NCI-H2227 (cell line): Measurements from ENCODE around the gene SNCB.

Source experiments
- DNase-seq: peaks from one replicate; lab custom pipeline; 2025; ENCODE audit not compliant: unreplicated experiment; lab: John Stamatoyannopoulos, UW

Gene SNCB

DNA sequence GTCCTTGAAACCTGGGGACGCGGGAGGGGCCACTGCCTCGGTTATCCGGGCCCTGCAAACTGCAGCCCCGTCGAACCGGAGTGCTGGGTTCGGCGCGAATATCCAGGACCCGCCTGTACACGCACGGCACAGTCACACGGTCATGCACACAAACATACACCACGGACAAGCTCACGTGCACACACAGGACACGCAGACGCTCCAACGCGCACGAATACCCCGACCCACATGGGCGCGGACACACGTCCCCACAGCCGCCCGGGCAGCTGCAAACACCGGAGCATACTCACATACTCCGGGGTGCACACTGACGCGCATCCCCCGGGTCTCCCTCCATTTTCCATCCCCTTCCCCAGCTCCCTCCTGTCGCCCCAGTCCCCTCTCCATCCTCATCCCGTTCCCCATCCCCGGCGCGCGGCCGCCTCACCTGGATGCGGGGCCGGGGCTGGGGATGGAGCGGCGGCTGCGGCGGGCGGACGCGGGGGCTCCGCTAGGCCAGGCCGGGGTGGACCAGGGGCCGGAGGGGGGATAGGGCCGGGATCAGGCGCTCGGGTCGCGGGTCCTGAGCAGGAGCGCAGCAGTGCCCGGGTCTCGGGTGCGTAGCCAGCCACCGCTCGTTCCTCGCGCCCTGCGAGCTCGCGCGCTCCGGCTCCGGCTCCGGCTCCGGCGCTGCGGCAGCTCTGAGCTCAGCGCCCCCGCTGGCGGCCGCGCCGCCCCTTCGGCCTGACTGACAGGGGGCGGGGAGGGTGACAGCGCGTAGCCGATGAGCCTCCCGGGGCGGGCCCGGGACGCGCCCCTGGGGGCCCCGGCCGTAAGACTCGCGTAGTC is at the start of gene SNCB, which contains the start of gene EIF4E1B:
TSS of gene SNCB (minus strand) at position 682 of the 828 bp plus-strand sequence. CDS start 880 bp downstream, outside the sequence.
TSS of gene EIF4E1B (plus strand) at position 823 of the 828 bp plus-strand sequence. CDS start 12,113 bp downstream, outside the sequence.
- peak; percentile 63 for DNase-seq

DNA sequence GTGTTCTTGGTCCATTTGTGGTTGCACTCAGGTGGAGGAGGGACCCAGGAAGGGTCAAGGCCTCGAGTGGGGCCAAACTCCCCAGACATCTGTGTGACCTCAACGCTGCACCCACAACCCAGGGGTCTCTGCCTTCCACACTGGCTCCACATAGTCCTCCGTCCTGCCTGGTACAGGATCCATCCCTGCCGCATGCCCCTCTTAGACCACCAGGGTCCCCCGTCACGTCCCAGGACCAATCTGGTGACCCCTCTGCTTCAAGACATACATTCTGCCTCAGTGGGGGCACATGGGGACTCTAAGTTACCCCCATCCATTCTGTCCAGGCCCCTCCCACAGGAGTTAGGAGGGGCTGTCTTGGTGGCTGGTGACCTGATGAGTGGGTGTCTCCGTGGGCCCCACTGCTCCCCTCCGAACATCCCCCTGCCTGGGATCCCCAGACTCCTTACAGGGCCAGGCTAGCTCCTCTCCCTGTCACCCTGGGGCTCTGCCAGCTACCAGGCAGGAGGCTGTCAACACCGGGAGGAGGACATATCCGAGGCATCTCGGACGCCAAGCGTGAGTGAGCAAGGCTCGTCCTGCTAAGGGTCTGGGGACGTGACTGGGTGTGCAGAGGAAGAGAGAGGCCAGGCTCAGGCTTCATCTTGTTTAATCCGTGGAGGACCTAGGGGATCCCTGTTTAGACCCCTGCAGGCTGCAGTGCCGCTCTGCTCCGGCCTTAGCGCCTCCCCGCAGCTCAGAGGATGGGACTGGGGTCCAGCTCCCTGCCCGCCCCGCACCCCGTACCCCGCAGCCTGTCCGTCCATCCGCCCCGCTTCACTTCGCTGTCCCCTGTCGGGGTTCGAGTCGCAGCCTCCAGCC is 49.3 kb upstream of the SNCB start:
- DNase-seq: no peak

DNA sequence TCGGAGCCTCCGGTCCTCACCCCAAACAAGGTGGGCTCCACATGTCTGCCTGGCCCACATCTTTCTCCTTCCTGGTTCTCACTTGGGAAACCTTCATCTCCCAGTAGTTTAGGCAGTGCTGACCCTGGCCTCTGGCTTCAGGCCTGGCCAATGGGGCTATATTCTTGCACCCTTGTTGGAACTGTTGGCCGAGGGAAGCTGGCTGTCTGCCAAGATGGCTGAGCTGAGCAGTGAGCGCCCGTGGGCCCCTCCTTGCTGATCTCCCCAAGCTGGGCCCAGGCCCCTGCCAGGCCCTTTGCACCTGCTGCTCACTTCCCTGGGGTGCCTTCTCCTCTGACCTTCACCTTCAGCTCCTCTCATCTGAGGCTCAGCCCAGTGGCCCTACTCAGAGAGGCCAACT is 48.2 kb upstream of the SNCB start:
- no peak for DNase-seq

DNA sequence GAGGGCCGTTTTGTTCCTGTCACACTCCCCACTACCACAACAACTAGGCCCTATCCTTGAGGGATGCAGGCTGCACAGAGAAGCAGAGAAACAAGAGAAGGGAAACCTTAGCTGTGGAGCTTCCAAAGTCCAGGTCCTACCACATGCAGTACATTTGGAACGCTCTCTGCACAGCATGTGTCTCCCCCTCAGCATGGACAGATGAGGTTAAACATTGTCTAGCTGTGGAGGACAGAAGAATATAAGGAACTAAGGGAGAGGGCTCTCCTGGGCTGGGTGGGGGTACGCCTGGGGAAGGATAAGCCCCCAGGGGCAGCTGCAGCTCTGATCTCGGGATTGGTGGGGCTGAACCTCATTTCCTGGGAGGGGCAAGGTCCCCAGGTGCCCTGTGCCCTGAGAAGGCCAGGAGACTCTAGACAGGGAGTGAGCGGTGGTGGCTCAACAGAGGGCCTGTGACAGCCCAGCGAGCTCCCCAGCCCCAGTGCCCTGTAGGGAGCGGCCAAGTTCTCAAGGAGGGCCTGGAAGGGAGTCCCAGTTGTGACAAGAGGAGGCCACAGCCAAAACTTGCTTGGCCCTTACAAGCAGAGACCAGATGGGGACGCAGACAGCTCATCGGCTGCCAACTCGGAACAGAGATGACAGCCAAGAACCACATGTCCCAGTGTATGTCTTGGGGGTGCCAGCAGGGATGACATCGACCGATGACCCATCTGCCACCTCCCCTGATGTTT is 47.0 kb upstream of the SNCB start:
- no peak for DNase-seq

DNA sequence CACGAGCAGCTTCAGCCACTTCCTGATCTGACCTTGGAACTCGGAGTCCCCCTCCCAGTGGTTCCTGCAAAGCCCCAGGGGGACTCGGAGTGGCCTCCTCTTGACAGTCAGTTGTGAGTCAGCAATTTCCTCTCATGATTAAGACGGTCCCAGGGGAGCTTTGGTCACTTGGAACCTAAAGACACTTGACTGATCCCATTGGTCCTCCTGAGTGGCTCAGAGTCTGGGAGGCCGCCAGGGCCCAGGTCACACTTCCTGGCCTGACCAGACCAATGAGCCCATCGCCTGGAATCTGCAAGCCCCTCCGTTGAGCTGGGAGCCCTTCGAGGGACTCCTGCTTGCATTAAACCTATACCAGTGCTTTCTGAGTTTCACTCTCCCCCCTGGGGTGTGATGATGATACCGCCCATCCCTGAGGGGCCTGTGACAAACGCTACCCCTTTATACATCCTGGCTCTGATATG is 46.1 kb upstream of the SNCB start:
- no peak for DNase-seq

DNA sequence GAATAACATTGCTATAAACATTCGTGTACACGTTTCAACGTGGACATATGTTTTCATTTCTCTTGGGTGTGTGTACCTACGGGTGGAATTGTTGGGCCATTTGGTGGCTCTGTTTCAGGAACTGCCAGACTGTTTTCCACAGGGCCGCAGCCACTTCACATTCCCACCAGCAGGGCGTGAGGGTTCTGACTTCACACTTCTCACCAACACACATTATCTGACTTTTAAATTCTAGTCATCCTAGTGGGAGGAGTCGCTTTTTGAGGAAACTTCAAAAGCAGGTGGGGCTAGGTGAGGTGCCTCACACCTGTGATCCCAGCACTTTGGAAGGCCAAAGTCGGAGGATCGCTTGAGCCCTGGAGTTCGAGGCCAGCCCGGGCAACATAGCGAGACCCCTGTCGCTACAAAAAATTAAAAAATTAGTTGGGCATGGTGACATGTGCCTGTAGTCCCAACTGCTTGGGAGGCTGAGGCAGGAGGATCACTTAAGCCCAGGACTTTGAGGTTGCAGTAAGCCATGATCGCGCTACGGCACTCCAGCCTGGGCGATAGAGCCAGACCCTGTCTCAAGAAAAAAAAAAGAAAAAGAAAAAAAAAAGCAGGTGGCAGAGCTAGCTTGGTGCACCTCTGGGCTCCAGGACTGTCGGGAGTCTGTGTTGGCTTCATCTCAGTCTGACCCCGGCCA is 45.5 kb upstream of the SNCB start:
- DNase-seq: no peak

DNA sequence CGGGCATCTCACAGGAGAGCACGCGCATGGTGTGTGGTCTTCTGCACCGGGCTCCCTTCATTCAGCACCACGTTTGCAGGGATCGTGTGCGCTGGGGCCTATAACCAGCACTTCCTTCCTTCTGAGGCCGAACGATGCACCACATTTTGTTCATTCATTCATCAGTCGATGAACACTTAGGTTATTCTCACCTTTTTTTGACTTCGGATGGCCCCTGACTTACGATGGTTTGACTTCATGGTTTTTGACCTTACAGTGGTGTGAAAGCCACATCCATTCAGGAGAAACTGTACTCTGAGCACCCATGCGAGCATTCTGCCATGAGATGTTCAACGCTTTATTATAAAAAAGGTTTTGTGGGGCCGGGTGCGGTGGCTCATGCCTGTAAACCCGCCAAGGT is 44.5 kb upstream of the SNCB start:
- DNase-seq: no peak

DNA sequence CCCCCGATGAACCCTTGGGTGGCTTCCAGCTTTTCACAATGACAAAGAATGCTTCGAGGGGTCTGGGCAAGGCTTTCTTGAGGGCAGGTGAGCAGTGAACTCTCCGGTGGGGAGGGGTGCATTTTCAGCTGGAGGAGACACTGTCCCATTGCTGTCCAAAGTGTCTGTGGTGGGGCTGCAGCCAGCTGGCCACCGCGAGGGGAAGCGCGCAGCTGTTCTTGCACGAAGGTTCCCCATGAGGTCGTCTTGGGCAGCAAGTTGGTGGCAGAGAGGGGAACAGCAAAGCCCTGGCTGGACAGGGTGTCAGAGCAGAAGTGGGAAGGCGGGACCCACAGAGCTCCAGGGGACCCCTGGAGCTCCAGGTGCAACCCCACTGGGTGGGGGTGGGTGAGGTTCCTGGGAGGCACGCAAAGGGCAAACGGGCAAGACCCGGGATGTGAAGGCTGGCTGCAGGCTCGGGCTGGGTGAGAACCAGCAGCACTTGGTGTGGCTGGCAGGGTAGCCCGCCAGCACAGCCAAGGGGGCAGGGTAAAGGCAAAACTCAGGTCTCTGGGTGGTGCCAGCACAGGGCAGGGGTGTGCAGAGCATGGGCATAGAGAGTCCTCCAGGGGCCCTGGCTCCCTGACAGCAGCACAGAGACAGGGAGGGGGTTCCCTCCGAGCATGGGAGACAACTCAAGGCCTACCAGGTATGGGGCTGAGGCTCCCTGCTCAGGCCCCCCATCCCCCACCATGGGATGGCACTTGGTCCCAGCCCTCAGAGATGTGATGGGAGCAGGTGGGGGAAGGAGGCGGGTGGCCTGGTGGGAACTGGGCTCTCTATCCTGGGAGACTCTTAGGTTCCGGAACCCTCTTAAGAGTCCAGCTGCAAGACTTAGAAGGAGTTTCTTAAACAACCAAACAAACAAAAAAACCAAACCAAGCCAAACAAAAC is 43.6 kb upstream of the SNCB start:
- DNase-seq: no peak

DNA sequence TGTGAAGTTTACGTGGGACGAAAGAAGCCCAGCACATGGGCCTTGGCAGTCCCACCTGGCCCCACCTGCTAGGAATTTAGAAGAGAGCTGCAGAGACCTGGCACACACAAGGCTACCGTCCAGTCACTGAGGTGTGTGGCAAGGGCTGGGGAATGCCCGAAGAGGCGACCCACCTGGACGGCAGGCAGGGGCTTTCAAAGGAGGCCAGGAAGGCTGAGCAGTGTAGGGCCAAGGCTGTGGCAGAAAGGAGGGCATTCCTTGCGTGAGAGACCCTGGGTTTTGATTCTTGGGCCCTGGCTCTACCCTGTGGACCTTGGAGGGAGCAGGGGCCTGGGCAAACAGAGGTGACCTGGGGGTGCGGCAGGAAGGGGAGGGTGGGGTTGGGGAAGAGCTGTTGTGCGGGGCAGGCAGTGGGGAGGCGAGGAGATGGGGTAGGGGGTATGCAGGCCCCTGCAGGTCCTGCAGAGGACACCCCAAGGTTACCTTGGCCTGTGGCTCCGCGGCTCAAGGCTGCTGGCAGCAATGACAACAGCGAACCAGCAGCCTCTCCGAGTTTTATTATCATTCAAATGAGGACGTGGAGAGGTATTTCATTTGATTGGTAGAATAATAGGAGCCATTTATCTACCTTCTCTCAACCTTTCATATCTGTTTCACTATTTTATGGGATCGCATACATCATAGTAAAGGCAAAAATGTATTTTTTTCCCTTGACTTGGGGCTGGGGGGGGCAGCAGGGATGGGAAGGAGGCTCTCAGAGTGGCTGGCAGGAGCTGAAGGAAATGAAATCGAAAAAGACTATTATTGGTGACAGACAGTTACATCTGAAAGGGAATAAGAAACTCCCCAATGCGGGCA is 41.8 kb upstream of the SNCB start:
- no peak for DNase-seq

DNA sequence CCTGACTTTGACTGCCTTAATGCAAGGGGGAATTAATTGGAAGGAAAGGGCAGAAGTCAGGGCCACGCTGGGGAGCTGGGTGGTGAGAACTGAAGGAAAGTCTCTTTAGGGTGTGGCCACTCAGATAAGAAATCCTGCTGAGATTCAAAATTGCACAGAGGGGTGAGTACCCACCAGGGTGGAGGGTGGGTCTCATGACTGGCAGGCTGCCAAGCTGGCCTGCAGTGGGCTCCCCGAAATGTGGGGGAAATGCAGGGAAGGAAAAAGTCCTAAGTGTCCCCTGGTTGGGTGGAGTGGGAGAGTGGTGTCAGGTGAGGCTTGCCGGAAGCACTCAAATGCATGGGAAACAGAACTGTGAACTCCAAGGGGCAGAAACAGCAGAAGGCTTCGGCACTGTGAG is 41.1 kb upstream of the SNCB start:
- DNase-seq: no peak

DNA sequence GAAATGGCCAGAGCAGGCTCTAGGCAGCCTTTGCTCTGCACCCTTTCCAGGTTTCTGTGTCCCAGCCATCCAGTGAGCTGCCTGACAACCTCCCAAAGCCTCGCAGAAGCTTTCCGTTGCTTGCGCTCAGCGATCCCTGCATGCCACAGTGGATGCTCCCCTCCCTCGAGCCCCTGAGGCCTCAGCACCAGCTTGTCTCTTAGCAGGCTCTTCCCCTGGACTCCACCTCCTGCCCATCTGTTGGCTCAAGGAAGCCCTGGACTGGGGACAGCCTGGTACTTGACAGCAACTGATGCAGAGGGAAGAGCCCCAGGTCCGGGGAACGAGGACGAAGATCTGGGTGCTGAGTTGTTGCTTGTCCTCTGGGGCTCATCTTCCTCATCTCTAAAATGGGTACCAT is 40.1 kb upstream of the SNCB start:
- no peak for DNase-seq

DNA sequence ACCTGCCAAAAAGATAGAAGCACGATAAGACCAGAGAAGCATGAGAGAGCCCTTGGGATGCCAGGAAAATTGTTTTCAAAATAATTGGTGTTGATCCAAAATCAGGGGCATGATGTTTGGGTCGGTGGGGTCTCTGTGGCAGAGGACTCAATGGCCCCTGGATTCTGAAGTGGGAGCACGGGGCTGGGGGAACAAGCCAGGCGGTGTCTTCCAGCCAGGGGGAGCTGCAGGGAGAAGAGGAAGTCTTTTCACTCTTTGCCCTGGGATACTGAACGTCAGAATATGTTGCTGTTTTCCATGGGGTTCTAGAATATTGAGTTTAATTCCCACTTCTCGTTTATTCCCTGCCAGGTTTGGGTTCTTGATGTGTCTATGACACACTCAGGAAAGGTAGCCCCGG is 37.3 kb upstream of the SNCB start:
- DNase-seq: no peak

DNA sequence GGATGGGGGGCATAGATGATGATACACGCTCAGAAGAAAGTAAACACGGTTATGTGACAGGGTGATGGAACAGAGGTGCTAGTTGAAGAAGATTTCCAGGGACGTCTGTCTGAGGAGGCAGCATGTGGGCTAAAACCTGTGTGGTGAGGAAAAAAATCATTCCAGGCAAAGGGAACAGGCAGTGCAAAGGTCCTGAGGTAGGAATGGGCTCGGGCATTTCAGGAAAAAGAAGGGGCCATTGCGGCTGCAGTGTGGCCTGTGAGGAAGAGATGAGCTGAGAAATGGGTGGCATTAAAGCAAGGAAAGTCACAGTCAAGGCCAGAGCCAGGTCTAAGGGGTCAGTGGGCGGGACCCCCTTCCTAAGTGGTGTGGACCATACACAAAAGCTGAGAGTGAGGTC is 35.2 kb upstream of the SNCB start:
- DNase-seq: no peak

DNA sequence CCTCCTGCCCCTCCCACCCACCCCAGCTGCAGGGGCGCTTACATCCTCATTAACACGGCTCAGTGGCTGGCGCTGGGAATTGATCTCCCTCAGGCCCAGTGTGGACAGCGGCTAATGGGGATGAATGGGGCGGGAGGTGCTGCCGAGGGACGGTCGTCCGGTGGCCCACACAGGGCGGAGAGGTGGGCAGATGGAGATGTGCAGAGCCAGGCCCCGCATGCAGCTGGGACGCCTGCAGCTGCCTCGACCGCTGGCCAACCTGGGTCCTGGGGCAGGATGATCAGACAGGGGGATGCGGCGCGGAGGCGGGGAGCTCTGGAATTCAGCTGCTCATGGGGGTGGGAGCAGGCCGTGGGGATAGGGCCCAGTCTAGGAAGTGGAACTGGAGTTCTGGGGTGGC is 34.6 kb upstream of the SNCB start:
- DNase-seq: no peak

DNA sequence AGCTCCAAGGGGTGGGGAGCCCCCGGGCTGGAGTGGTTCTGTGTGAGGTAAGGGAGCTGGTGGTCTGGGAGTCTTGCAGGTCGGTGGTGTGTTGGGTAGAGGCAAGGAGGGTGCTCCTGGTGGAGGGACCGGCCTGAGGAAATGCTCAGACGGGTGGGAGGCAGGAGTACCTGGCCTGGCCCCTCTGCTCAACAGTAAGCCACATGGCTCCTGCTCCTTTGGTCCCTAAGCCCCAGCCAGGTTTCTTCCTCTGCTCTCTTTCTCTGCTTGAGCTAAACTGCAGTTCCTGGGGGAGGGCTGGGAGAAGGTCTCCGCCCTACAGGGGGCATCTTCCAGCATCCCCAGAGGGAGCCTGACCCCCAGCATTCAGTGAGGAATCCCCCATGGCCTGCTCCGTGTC is 34.1 kb upstream of the SNCB start:
- DNase-seq: no peak

DNA sequence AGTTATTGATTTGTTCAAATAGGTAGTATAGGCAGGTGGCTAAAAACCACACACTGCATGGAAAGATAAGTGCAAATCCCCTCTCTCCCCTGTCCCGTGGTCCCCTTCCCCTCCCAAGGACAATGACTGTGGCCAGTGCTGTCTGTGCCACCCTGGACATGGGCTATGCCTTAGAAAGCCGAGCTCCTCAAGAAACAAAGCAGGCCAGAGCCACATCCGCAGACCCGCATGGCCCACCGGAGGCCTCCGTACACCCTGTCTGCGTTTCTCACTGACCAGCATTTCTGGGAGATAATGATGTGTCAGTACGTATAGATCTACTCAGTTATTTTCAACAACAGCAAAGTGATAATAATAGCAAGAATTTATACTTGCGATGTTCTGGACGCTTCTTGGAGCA is 33.2 kb upstream of the SNCB start:
- no peak for DNase-seq

DNA sequence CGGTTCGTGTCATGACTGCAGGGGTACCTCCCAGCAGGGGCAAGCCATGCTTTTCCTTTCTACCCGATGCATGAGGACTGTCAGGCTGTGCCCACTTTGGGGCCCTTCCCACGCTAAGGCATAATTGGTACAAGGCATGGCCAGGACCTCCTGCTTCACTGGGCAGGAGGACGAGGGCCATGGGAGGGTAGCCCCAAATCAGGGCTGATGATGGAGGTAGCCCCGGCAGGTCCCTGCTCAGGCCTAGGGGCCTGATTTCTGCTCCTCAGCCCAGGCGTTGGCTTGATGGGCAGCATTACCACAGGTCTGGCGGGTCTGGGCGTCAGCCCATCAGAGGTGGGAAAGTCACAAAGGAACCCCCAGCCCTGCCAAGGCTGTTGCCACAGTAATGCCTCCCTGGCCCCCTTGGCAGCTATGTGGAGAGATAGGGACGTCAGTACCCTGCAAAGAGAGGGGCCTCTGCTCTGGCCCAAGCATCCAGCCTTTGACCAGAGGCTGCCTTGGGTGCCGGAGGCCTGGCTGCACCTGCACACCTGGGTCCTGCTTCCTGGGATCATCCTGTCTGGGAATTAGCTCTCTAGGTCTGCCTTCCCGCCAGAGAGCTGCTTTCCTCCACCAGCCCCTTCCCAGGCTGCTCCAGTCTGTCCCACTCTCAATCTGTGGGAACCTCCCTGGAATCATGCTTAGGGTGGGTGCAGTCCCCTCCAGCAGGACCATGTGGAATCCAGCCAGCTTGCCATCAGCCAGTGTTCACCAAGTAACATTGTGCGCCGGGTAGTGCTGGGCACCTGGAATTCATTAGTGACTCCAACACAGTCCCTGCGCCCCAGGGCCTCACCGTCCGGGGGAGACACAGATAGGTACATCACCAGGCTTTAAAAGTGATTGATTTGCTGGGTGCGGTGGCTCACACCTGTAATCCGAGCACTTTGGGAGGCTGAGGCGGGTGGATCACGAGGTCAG is 32.3 kb upstream of the SNCB start:
- no peak for DNase-seq

DNA sequence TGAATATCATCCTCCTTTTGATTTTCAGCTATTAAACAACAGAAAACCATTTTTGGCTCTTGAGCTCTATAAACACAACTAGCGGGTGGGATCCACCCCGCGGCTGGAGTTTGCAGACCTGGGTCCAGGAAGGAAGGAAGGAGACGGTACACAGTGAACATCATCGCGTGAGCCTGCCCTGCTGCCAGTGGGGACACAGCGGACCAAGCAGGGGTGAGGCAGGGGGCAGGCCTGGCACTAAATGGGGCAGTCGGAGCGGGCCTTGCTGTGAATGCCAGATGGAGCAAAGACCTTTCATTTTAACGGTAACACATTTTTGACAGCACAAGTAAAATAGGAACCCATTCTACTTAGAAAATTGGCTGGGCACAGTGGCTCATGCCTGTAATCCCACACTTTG is 31.3 kb upstream of the SNCB start:
- no peak for DNase-seq
